SK-N-SH treated with all-trans-retinoic acid at 6 μM for 48 hours (cell line): Measurements from ENCODE around the gene MT1F.

ENCODE experiments used
- BACH2 ChIP-seq: fragments of 250-450 bp; sonication (Bioruptor Pico); IDR thresholded peaks from 2 replicates; pipeline ENCODE4 v1.9.0; 2021; ENCODE audit warnings: mild to moderate bottlenecking, borderline replicate concordance
- ESRRG ChIP-seq: fragments of 250-450 bp; sonication (Bioruptor Pico); IDR thresholded peaks from 2 replicates; pipeline ENCODE4 v1.6.1; 2021; ENCODE audit warnings: mild to moderate bottlenecking
- GLIS3 ChIP-seq: fragments of 250-450 bp; sonication (Bioruptor Pico); IDR thresholded peaks from 2 replicates; pipeline ENCODE4 v1.5.0; 2020; ENCODE audit warnings: mild to moderate bottlenecking, moderate library complexity
- ISL1 ChIP-seq: fragments of 250-450 bp; sonication (Bioruptor Pico); IDR thresholded peaks from 2 replicates; pipeline ENCODE4 v2.1.2; 2022; ENCODE audit warnings: mild to moderate bottlenecking, moderate library complexity
- RARB ChIP-seq: fragments of 250-450 bp; sonication (Bioruptor Pico); IDR thresholded peaks from 2 replicates; pipeline ENCODE4 v1.8.0; 2021; ENCODE audit warnings: mild to moderate bottlenecking, moderate library complexity
- TOX ChIP-seq: fragments of 250-450 bp; sonication (Bioruptor Pico); IDR thresholded peaks from 2 replicates; pipeline ENCODE4 v1.8.0; 2021; ENCODE audit warnings: mild to moderate bottlenecking, moderate library complexity, borderline replicate concordance
- TSHZ2 ChIP-seq: fragments of 250-450 bp; sonication (Bioruptor Pico); IDR thresholded peaks from 2 replicates; pipeline ENCODE4 v1.5.0; 2020; ENCODE audit warnings: mild to moderate bottlenecking, moderate library complexity
- ZC3H10 ChIP-seq: fragments of 250-450 bp; sonication (Bioruptor Pico); IDR thresholded peaks from 2 replicates; pipeline ENCODE4 v1.5.1; 2021; ENCODE audit warnings: mild to moderate bottlenecking, moderate library complexity
- ZFP3 ChIP-seq: fragments of 250-450 bp; sonication (Bioruptor Pico); IDR thresholded peaks from 2 replicates; pipeline ENCODE4 v1.5.0; 2020; ENCODE audit warnings: mild to moderate bottlenecking, moderate library complexity
- TF ChIP-seq, protein P1 (sequence below): fragments of 250-450 bp; sonication (Bioruptor Pico); IDR thresholded peaks from 2 replicates; pipeline ENCODE4 v1.5.1; 2020; ENCODE audit warnings: low read depth, mild to moderate bottlenecking, moderate library complexity
- TF ChIP-seq, protein P2 (sequence below): fragments of 250-450 bp; sonication (Bioruptor Pico); IDR thresholded peaks from 2 replicates; pipeline ENCODE4 v1.8.0; 2020; ENCODE audit warnings: mild to moderate bottlenecking, moderate library complexity, borderline replicate concordance

DNA sequence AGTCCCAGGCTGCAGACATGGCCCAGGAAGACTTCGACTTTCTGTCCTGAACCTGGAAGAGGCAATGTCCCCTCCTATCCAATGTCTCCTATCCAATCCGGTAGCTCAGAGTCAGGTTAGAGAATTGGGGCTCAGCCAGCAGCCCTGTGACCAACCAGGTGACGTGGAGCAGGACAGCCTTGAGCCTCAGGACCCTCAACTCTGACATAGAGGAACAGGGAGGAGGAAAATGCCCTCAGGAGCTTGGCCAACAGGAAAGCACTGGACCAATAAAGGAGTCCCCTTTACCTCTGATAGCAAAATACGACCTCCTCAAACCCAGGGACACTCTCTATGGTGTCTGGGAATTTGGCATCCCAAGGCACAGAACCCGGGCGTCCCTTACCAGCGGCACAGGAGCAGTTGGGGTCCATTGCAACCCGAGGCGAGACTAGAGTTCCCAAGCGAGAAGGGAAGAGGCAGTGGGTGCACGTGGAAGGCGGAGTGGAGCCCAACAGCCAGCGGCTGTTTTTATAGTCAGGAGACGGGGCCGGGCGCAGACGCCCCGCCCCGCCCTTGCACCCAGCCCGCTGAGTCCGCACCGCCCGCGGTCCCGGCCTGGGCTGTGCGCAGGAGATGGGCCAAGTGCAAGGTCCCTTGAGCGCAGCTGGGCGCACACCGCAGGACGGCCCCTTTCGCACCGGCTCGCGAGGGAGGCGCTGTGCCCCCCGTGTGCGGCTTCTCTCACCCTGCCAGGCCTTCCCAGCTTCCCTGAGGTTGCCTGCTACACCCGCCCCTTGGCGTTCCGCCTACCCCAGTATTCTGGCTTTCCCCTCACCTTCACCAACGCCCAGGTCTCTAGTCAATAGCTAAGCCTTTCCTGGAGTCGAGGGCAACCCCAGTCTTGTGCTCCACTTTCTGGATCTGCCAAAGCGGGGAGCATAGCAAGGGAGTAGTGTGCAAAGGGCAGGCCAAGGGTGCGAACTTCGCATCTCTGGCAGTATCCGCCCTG, 10.1 kb downstream of the MT1F start, which contains the start of gene MT1G:
- TF ChIP-seq ZFP3 (CRISPR knock-in tag): no peak
- TF ChIP-seq, protein P1, sequence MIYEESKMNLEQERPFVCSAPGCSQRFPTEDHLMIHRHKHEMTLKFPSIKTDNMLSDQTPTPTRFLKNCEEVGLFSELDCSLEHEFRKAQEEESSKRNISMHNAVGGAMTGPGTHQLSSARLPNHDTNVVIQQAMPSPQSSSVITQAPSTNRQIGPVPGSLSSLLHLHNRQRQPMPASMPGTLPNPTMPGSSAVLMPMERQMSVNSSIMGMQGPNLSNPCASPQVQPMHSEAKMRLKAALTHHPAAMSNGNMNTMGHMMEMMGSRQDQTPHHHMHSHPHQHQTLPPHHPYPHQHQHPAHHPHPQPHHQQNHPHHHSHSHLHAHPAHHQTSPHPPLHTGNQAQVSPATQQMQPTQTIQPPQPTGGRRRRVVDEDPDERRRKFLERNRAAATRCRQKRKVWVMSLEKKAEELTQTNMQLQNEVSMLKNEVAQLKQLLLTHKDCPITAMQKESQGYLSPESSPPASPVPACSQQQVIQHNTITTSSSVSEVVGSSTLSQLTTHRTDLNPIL (CRISPR knock-in tag): no peak
- no peak for TF ChIP-seq TSHZ2 (CRISPR knock-in tag)
- no peak for TF ChIP-seq TOX (CRISPR knock-in tag)
- TF ChIP-seq ISL1 (CRISPR knock-in tag): no peak
- TF ChIP-seq GLIS3 (CRISPR knock-in tag): no peak
- TF ChIP-seq ZC3H10: no peak
- TF ChIP-seq, protein P2, sequence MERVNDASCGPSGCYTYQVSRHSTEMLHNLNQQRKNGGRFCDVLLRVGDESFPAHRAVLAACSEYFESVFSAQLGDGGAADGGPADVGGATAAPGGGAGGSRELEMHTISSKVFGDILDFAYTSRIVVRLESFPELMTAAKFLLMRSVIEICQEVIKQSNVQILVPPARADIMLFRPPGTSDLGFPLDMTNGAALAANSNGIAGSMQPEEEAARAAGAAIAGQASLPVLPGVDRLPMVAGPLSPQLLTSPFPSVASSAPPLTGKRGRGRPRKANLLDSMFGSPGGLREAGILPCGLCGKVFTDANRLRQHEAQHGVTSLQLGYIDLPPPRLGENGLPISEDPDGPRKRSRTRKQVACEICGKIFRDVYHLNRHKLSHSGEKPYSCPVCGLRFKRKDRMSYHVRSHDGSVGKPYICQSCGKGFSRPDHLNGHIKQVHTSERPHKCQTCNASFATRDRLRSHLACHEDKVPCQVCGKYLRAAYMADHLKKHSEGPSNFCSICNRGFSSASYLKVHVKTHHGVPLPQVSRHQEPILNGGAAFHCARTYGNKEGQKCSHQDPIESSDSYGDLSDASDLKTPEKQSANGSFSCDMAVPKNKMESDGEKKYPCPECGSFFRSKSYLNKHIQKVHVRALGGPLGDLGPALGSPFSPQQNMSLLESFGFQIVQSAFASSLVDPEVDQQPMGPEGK (CRISPR knock-in tag): no peak
- no peak for TF ChIP-seq BACH2 (CRISPR knock-in tag)
- TF ChIP-seq ESRRG (CRISPR knock-in tag): no peak
- TF ChIP-seq RARB (CRISPR knock-in tag): no peak
